T1000 (cell line): ENCODE results near the gene B3GNT7.
"Not testable (repeated sequence)": the region's sequence is repeated elsewhere in the genome, so short reads cannot be mapped to it uniquely, and the experiment has no call there.

ENCODE experiments used
- DNase-seq: peaks from one replicate; lab custom pipeline; 2025; ENCODE audit warnings: mixed read lengths; lab: John Stamatoyannopoulos, UW

B3GNT7 gene

DNA sequence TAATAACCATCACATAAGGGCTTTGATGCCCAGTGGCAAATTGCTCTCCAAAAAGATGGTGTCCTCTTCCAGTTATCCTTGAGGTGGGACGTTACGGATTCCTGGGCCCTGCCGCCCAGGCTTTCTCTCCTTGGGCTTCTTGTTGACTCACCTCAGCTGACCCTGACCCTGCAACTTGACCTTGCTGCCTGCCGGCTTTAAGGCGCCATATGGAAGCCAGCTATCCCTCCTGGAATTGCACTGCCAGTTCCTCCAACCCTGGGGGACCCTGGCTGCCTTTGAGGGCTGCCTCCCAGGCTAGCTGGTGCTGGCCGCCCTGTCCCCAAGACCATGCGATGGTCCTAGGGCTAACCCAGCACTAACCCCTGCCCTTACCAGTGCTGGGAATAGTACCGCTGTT, 28.3 kb upstream of the B3GNT7 start:
- DNase-seq: no peak

DNA sequence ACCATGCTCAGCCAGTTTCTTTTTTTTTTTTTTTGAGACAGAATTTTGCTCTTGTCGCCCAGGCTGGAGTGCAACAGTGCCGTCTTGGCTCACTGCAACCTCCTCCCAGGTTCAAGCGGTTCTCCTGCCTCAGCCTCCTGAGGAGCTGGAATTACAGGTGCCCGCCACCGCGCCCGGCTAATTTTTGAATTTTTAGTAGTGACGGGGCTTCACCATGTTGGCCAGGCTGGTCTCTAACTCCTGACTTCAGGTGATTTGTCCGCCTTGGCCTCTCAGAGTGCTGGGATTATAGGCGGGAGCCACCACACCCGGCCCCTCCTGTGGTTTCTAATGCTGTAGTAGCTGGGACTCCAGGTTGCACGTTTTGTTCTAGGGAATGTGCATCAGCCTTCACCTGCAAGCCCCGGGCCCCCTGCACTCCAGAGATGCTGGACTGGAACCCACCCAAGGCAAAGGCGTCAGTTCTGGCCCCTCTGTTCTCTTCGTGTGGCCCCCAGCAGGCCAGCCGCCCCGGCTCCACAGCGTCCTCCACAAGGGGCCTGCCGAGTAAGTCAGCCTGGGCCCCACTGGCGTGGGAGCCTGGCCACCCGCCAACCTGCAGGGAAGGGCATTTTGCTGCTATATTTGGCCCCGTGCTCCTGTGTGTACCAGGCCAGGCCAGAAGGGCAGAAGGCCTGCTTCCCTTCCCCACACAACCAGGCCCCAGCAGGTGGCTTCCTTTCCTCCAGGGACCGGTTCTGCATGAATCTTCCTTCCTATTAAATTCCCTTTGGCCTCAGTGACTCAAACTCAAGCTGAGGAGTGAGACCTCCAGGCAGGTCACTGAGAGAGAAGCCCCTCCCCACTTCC, 25.7 kb upstream of the B3GNT7 start:
- DNase-seq: no peak

- DNase-seq: no peak
Observed at GRCh38 chr2:231370429-231370748, 25.1 kb upstream of the B3GNT7 start.

DNA sequence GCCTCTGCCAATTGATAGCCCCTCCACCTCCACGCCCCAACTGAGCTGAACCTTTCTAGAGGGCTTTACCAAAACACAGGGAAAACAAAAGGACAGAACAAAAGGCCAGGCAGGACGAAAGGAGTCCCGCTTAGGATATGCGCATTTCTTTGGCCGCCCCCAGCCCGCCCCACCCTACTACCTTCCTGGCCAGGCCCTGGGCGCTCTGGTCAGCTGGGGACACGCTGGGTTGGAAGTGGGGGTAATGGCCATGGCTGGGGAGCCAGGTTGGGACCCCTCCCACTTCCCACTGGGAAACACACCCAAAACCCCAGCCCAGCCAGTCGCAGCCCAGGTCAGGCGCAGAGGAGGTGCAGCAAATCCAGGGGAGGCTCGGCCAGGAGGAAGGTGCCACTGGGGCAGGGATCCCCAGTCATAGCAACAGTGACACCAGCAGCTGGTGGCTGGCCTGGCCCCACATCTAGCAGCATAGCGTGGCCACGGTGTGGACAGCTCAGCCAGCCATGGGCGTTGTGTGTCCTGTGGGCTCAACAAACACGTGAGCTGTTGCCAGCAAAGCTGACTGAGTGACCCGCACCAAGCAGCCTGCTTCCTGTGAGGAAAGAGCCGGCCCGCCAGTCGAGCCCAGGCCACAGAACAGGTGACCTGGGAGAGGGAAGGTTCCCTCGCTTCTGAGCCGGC, 24.6 kb upstream of the B3GNT7 start:
- no peak for DNase-seq

GRCh38 chr2:231371430-231372054, 24.0 kb upstream of the B3GNT7 start:
- no peak for DNase-seq

DNA sequence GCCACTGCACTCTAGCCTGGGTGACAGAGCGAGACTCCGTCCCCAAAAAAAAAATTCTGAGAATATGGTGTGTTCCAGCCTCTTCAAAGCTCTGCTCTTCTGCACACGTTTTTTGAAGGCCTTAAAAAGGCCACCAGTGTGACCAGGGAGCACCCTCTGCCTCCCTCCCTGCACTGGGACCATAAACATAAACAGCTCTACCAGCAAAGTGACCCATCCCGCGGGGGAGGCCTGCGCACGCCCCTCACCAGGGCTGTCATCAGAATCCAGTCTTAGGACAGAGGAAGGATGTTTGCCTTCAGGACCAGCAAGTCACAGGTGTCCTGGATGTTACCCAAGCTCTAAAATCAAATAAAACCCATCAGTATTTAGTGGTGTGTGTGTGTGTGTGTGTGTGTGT, 23.2 kb upstream of the B3GNT7 start:
- no peak for DNase-seq

GRCh38 chr2:231373184-231373583, 22.3 kb upstream of the B3GNT7 start:
- DNase-seq: no peak

- DNase-seq: no peak
Observed at GRCh38 chr2:231373786-231374349, 21.6 kb upstream of the B3GNT7 start.

DNA sequence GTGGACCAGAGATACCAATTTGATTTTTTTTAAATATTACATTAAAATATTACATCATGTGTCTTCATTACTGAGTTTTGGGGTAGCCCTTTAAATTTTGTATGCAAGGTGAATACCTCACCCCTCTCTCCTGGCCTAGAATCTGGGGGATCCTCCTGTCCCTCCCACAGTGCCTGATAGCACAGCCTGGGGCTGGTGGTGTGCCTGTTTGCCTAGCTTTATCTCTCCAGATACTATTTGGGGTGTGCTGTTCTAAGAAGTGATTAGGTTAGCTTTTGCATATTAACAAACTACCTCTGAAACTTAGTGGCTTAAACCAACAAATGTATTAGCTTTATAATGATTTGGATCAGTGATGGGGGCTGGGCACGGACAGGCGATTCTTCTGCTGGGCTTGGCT, 20.7 kb upstream of the B3GNT7 start:
- no peak for DNase-seq

DNA sequence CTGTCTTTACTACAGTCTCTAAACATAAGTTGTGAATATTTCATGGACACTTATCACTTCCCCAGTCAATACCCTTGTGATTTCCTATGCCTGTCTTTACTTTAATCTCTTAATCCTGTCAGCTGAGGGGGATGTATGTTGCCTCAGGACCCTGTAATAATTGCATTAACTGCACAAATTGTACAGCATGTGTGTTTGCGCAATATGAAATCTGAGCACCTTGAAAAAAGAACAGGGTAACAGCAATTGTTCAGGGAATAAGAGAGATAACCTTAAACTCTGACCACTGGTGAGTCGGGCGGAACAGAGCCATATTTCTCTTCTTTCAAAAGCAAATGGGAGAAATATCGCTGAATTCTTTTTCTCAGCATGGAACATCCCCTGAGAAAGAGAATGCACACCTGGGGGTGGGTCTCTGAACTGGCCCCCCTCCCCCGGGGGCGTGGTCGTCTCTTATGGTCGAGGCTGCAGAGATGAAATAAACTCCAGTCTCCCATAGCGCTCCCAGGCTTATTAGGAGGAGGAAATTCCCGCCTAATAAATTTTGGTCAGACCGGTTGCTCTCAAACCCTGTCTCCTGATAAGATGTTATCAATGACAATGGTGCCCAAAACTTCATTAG, 19.4 kb upstream of the B3GNT7 start:
- not testable (repeated sequence) for DNase-seq

DNA sequence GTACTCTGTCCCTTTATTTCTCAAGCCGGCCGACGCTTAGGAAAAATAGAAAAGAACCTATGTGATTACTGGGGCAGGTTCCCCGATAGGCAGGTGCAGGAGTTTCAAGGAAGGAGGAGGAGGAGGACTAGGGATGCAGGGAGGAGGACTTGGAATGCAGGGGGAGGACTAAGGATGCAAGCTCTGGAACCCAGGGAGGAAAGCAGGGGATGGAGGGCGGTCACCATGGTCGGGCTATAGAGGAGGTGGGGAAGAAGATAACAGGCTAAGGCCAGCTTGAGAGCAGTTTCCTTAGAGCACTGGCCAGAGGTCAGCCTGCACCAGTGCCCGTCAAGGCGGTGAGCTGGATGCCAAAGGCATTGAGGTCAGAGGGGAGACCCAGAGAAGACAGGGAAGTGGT, 18.7 kb upstream of the B3GNT7 start:
- no peak for DNase-seq

GRCh38 chr2:231378026-231378722, 17.3 kb upstream of the B3GNT7 start:
- DNase-seq: no peak

GRCh38 chr2:231379266-231380215, 16.0 kb upstream of the B3GNT7 start:
- no peak for DNase-seq

GRCh38 chr2:231380307-231380706, 15.2 kb upstream of the B3GNT7 start:
- DNase-seq: no peak

DNA sequence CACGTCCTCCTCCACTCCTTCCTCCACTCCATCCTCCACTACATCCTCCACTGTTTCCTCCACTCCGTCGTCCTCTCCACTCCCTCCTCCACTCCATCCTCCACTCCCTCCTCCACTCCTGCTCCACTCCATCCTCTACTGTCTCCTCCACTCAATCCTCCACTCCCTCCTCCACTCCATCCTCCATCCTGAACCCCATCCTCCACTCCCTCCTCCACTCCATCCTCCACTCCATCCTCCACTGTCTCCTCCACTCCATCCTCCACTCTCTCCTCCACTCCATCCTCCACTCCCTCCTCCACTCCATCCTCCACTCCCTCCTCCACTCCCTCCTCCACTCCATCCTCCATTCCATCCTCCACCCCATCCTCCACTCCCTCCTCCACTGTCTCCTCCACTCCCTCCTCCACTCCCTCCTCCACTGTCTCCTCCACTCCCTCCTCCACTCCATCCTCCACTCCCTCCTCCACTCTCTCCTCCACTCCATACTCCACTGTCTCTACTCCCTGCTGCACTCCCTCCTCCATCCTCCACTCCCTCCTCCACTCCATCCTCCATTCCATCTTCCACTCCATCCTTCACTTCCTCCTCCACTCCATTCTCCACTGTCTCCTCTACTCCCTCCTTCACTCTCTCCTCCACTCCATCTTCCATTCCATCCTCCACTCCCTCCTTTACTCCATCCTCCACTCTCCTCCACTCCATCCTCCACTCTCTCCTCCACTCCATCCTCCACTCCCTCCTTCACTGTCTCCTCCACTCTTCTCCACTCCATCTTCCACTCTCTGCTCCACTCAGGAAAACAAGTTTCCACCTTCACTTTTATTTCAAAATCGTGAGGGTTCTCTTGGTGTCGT, 14.3 kb upstream of the B3GNT7 start:
- no peak for DNase-seq

- no peak for DNase-seq
Observed at GRCh38 chr2:231382116-231382515, 13.4 kb upstream of the B3GNT7 start.

DNA sequence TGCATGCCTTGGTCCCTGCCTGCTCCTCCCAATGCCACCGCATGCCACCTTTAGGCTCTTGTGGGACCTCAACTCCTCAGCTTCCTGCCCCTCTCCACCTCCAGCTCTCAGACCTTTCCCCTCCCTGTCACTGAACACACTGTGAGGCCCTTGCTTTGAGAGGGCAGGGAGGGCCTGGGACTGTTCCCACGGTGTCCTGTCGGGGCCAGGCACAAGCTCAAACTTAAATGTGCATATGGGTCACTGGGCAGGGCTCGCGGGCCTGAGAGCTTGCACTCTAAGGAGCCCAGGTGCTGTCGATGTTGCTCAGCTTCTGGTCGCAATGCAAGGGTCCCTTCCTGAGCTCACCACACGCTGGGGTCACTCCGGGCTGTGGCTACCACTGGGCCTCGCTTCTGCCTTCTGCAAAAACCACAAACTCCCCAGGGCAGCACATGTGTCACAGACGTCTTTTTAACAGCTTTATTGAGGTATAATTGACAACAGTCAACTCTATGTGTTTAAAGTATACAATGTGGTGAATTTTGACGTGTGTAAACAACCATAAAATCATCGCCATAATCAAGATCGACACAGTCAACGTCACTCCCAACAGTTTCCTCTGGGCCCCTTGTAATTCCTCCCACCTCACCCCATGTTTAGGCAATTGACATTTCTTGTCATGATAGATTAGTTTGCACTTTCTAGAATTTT, 11.9 kb upstream of the B3GNT7 start:
- DNase-seq: no peak

- DNase-seq: no peak
Observed at GRCh38 chr2:231384109-231384435, 11.4 kb upstream of the B3GNT7 start.

DNA sequence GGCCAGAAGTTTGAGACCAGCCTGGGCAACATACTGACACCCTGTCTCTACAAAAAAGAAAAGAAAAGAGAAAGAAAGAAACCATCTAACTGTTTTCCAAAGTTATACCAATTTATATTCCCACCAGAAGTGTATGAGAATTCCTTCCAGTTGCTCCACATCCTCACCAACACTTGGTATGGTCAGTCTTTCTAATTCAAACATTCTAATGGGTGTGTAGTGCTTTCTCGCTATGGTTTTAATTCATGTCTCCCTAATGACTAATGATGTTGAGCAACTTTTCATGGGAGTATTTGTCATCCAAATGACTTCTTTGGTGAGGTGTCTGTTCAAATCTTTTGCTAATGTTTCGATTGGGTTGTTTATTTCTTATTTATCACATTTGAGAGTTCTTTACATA, 10.5 kb upstream of the B3GNT7 start:
- DNase-seq: no peak
